ENCODE measurements around the gene TCAF1.

- TF ChIP-seq CTCF (optimal IDR thresholded peaks at IDR 0.05 in 1 of 3, IDR thresholded peaks at IDR 0.05 in 1 of 3, conservative IDR thresholded peaks at IDR 0.05 in 1 of 3; ENCODE audit: extremely low read depth in 1 of 3, insufficient read depth in 2 of 3, low read length in 3 of 3), result no peak
- TF ChIP-seq EZH2 (IDR thresholded peaks at IDR 0.05; ENCODE audit: low read length), result no peak
These were observed 45.1 kb upstream of the TCAF1 start for GRCh38 chr7:143947111-143947510.

Measured in keratinocyte (primary cell).